Measurements from ENCODE around the gene HELQ. TPM values are rescaled to one million over a fixed set of nuclear protein-coding genes. Genes with fewer than 3 reads are reported as not detected.

HELQ gene
- total and polyA plus RNA-seq, 10 of the 15 experiments (the other 5 are each of a cell fraction or from before 2014, with no cell fraction given) = 4.5 to 13.3 (median 10.6) TPM

GRCh38 chr4:83489711-83490326 is 34.2 kb upstream of the HELQ start:
- TF ChIP-seq CTCF (IDR thresholded peaks at IDR 0.05 in 2 of 3, conservative IDR thresholded peaks at IDR 0.05 in 1 of 3; ENCODE audit: control insufficient read depth in 2 of 3, extremely low read depth in 1 of 3, insufficient read depth in 1 of 3, low read depth in 3 of 3, low read length in 3 of 3) (peak in 2 of 3 experiments; percentile 4 to 8; a peak in 1 of 6 replicates), CHD1 (IDR thresholded peaks at IDR 0.05; ENCODE audit: low read depth, low read length) (no peak)
- POLR2A ChIA-PET = interaction anchor here (0.7 kb wide), 1 partner anchor 303 kb away, joined by 3 read pairs; no protein-coding TSS in a partner anchor
- intact Hi-C loops (cut with micrococcal nuclease; ENCODE audit: unreplicated experiment) = no loop called here
- FAIRE-seq = no peak
- no peak overlapping the region for H3K9ac ChIP-seq (ENCODE audit: control insufficient read depth, insufficient read depth, low read length)
- BruUV-seq (replicated peaks) = no TSS peak
- peaks cover 3% of the 10 kb centered on the region; the same call in 1 of the 2 replicates for H3K4me1 ChIP-seq (ENCODE audit: control insufficient read depth, insufficient read depth, low read length)
- DNase-seq (ENCODE audit: low read depth, low spot score) = no peak
- no peaks in the 10 kb centered on the region for H3K79me2 ChIP-seq (ENCODE audit: control insufficient read depth, insufficient read depth, low read length)
- RAD21 ChIA-PET (ENCODE audit: unreplicated experiment) = no interaction called here
- H4K20me1 ChIP-seq (ENCODE audit: control insufficient read depth, insufficient read depth) = no peaks in the 10 kb centered on the region
- H3K9me3 ChIP-seq (replicated peaks; ENCODE audit: control insufficient read depth, insufficient read depth, low read length) = no peaks in the 10 kb centered on the region
- 35% methylated on average over 1 of the region's 1 CpG for WGBS (ENCODE audit: insufficient coverage, insufficient replicate concordance, low lambda C conversion rate, missing lambda C conversion rate)
- SMC1A ChIA-PET (ENCODE audit: uncharacterized antibody, unreplicated experiment) = interaction anchor here (0.6 to 1.5 kb wide), 3 partner anchors 10 to 425 kb away, joined by 3 read pairs; no protein-coding TSS in a partner anchor
- H3K4me2 ChIP-seq (ENCODE audit: control insufficient read depth, insufficient read depth) = no peak overlapping the region
- no peak for ATAC-seq
- H2AFZ ChIP-seq (ENCODE audit: control insufficient read depth, low read depth, low read length) = no peak overlapping the region
- no peak overlapping the region for H3K4me3 ChIP-seq
- no peaks in the 10 kb centered on the region for H3K27me3 ChIP-seq (replicated peaks in 1 of 2; ENCODE audit: control insufficient read depth in 2 of 2, insufficient read depth in 2 of 2, low read length in 1 of 2)
- no peaks in the 10 kb centered on the region for H3K36me3 ChIP-seq (ENCODE audit: control insufficient read depth in 2 of 2, insufficient read depth in 2 of 2, low read length in 1 of 2)
- in situ Hi-C loops (cut with MboI) = no loop called here
- CTCF ChIA-PET = interaction anchor here (0.7 to 3.3 kb wide), 12 partner anchors 9 to 161 kb away, joined by 3 to 22 read pairs (median 4); no protein-coding TSS in a partner anchor
- no peak overlapping the region for H3K27ac ChIP-seq (ENCODE audit: control insufficient read depth, insufficient read depth)
